ENCODE results near the gene OR6B2.

Gene OR6B2

DNA sequence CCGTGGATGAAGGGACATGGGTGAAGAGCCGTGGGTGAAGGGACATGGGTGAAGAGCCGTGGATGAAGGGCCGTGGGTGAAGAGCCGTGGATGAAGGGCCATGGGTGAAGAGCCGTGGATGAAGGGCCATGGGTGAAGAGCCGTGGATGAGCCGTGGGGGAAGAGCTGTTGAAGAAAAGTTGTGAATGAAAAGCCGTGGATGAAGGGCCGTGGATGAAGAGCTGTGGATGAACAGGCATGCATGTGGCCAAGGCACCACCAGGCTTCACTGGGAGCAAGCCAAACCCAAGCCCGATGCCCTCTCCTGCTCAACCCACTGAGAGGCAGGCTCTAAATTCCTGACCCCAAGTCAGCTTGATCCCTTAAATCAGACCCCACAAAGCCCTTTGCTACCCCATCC, 12.5 kb upstream of the OR6B2 start:
- no peak overlapping the region for H3K4me3 ChIP-seq (ENCODE audit: low read depth, low read length)
- TF ChIP-seq, protein P1, sequence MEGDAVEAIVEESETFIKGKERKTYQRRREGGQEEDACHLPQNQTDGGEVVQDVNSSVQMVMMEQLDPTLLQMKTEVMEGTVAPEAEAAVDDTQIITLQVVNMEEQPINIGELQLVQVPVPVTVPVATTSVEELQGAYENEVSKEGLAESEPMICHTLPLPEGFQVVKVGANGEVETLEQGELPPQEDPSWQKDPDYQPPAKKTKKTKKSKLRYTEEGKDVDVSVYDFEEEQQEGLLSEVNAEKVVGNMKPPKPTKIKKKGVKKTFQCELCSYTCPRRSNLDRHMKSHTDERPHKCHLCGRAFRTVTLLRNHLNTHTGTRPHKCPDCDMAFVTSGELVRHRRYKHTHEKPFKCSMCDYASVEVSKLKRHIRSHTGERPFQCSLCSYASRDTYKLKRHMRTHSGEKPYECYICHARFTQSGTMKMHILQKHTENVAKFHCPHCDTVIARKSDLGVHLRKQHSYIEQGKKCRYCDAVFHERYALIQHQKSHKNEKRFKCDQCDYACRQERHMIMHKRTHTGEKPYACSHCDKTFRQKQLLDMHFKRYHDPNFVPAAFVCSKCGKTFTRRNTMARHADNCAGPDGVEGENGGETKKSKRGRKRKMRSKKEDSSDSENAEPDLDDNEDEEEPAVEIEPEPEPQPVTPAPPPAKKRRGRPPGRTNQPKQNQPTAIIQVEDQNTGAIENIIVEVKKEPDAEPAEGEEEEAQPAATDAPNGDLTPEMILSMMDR (IDR thresholded peaks at IDR 0.05; ENCODE audit: low read depth, low read length, missing control alignments), result no peak
- DNase-seq (ENCODE audit: low read depth), result no peak

DNA sequence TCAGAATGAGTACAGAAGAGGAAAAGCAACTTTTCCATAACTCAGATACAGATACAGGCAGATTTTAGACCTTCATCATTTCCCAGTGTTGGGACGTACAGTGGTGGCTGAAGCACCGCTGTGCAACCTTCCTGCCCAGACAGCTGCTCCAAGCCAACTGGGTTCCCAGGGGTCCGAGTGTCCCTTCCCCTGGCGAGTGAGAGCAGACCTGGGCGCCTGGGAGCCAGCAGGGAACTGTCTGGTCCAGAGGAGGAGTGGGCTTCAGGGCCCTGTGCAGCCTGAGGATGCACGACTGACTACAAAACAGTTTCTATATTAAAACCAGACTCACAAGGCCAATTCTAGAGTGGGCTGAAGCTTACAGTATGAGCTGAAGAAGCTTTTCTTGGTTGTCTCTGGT, 11.1 kb upstream of the OR6B2 start:
- TF ChIP-seq, protein P1 (IDR thresholded peaks at IDR 0.05; ENCODE audit: low read depth, low read length, missing control alignments), result no peak
- H3K4me3 ChIP-seq (ENCODE audit: low read depth, low read length), result no peak overlapping the region
- DNase-seq (ENCODE audit: low read depth), result no peak

GRCh38 chr2:240037358-240037757, 7.1 kb upstream of the OR6B2 start:
- TF ChIP-seq, protein P1 (IDR thresholded peaks at IDR 0.05; ENCODE audit: low read depth, low read length, missing control alignments), result no peak
- no peak for DNase-seq (ENCODE audit: low read depth)
- no peak overlapping the region for H3K4me3 ChIP-seq (ENCODE audit: low read depth, low read length)

DNA sequence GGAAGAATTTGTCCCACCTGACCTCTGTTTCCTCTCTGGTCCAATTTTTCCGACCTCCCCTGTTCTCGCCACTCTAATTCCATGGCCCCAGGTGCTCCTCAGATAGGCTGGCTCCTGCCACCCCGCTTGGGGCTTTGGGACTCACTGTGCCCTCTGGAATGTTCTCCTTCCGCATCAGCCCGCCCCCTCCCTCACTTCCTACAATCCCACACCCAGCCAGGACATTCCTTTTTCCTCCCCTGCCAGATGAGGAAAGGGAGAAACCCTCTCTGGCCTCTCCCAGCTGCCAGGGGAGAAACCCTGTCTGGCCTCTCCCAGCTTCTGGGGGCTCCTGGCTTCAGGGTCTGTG, 3.1 kb upstream of the OR6B2 start:
- no peak overlapping the region for H3K4me3 ChIP-seq (ENCODE audit: low read depth, low read length)
- DNase-seq (ENCODE audit: low read depth), result no peak
- TF ChIP-seq, protein P1 (IDR thresholded peaks at IDR 0.05; ENCODE audit: low read depth, low read length, missing control alignments), result no peak

- no peak for DNase-seq (ENCODE audit: low read depth)
- TF ChIP-seq, protein P1 (IDR thresholded peaks at IDR 0.05; ENCODE audit: low read depth, low read length, missing control alignments), result no peak
- no peak overlapping the region for H3K4me3 ChIP-seq (ENCODE audit: low read depth, low read length)
These were observed 2.4 kb upstream of the OR6B2 start for GRCh38 chr2:240032406-240033329.

DNA sequence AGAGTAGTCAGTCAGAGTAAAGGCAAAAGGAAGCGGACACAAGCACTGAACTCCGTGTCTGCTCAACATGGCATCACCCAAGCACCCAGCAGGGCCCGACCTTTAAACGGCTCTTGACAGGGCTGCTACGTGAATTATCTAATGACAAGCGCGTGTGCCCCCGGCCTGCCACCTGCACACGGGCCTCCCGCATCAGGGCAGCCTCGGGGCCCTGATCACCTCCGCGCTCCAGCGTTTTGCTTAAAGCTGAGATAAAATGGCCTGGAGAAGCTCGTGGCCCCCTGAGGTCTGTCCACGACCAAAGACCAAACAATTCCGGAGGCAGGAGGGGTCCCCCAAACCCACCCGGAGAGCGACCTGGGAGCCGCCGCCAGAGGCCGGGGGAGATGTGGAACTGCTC, 5.5 kb downstream of the OR6B2 start:
- no peak for DNase-seq (ENCODE audit: low read depth)
- TF ChIP-seq, protein P1 (IDR thresholded peaks at IDR 0.05; ENCODE audit: low read depth, low read length, missing control alignments), result no peak

GRCh38 chr2:240023792-240024191, 6.4 kb downstream of the OR6B2 start:
- TF ChIP-seq, protein P1 (IDR thresholded peaks at IDR 0.05; ENCODE audit: low read depth, low read length, missing control alignments), result no peak
- H3K4me3 ChIP-seq (ENCODE audit: low read depth, low read length), result peak overlapping the region; percentile 76; the same call in 1 of the 2 replicates
- no peak for DNase-seq (ENCODE audit: low read depth)

More for the DNA sequence above, 5.5 kb downstream of the OR6B2 start:
- peak overlapping the region; percentile 76 for H3K4me3 ChIP-seq (ENCODE audit: low read depth, low read length)

Measured in GM12864 (cell line).